D721Med (cell line): ENCODE measurements around the gene USP24.

Source experiments
- DNase-seq: peaks from one replicate; pipeline ENCODE4 v3.0.0; 2011; ENCODE audit warnings: low spot score; ENCODE audit not compliant: insufficient read length
- FAIRE-seq: peaks from 2 replicates; lab custom pipeline; 2011; peaks lifted over from hg19 to GRCh38; lab: Jason Lieb, UNC
- CTCF ChIP-seq: IDR thresholded peaks from 2 replicates; pipeline ENCODE4 v1.5.1; 2012; ENCODE audit warnings: mild to moderate bottlenecking, control low read depth; ENCODE audit not compliant: insufficient read depth; ENCODE audit errors: missing control alignments

The USP24 gene

GRCh38 chr1:55244476-55245099 lies 29.4 kb upstream of the USP24 start:
- DNase-seq (no peak), FAIRE-seq (no peak)
- no peak for TF ChIP-seq CTCF

- FAIRE-seq (no peak), DNase-seq (no peak)
- TF ChIP-seq CTCF: no peak
Measured at GRCh38 chr1:55243655-55244054, 28.5 kb upstream of the USP24 start.

GRCh38 chr1:55239548-55239947 lies 24.4 kb upstream of the USP24 start:
- FAIRE-seq (no peak), DNase-seq (no peak)
- no peak for TF ChIP-seq CTCF

- no peak for TF ChIP-seq CTCF
- DNase-seq (no peak), FAIRE-seq (no peak)
Measured at GRCh38 chr1:55235722-55236121, 20.6 kb upstream of the USP24 start.

GRCh38 chr1:55234016-55234415 lies 18.9 kb upstream of the USP24 start:
- no peak for FAIRE-seq

GRCh38 chr1:55233145-55233777 lies 18.1 kb upstream of the USP24 start:
- no peak for DNase-seq
- FAIRE-seq: no peak
- TF ChIP-seq CTCF: no peak

More at GRCh38 chr1:55234016-55234415, 18.9 kb upstream of the USP24 start:
- no peak for TF ChIP-seq CTCF
- no peak for DNase-seq

GRCh38 chr1:55232448-55233144 lies 17.4 kb upstream of the USP24 start:
- no peak for DNase-seq
- TF ChIP-seq CTCF: no peak
- FAIRE-seq: no peak
